ENCODE data around the gene MAPKAPK5.
"Not testable (repeated sequence)": the region's sequence is repeated elsewhere in the genome, so short reads cannot be mapped to it uniquely, and the experiment has no call there.

MAPKAPK5 gene

GRCh38 chr12:111827907-111828306 is 14.1 kb upstream of the MAPKAPK5 start:
- in situ Hi-C loops (cut with HindIII; ENCODE audit: low sequenced_read_pairs): no loop called here

- in situ Hi-C loops (cut with HindIII; ENCODE audit: low sequenced_read_pairs): no loop called here
These were observed 13.6 kb upstream of the MAPKAPK5 start for GRCh38 chr12:111828338-111828979.

GRCh38 chr12:111829635-111830034 is 12.4 kb upstream of the MAPKAPK5 start:
- in situ Hi-C loops (cut with HindIII; ENCODE audit: low sequenced_read_pairs): not testable (repeated sequence)

- in situ Hi-C loops (cut with HindIII; ENCODE audit: low sequenced_read_pairs): not testable (repeated sequence)
These were observed 7.2 kb upstream of the MAPKAPK5 start for GRCh38 chr12:111834740-111835386.

- in situ Hi-C loops (cut with HindIII; ENCODE audit: low sequenced_read_pairs): not testable (repeated sequence)
These were observed 6.4 kb upstream of the MAPKAPK5 start for GRCh38 chr12:111835531-111836181.

- in situ Hi-C loops (cut with HindIII; ENCODE audit: low sequenced_read_pairs): no loop called here
These were observed 3.7 kb upstream of the MAPKAPK5 start for GRCh38 chr12:111838353-111838752.

GRCh38 chr12:111840807-111841206 is 1.2 kb upstream of the MAPKAPK5 start:
- in situ Hi-C loops (cut with HindIII; ENCODE audit: low sequenced_read_pairs): no loop called here

- in situ Hi-C loops (cut with HindIII; ENCODE audit: low sequenced_read_pairs): no loop called here
These were observed 735 bp upstream of the MAPKAPK5 start for GRCh38 chr12:111841236-111841749.

GRCh38 chr12:111842556-111843396 is 748 bp downstream of the MAPKAPK5 start:
- in situ Hi-C loops (cut with HindIII; ENCODE audit: low sequenced_read_pairs): no loop called here

- in situ Hi-C loops (cut with HindIII; ENCODE audit: low sequenced_read_pairs): no loop called here
These were observed 4.0 kb downstream of the MAPKAPK5 start for GRCh38 chr12:111846016-111846415.

GRCh38 chr12:111850526-111850925 is 8.5 kb downstream of the MAPKAPK5 start:
- in situ Hi-C loops (cut with HindIII; ENCODE audit: low sequenced_read_pairs): no loop called here

- in situ Hi-C loops (cut with HindIII; ENCODE audit: low sequenced_read_pairs): no loop called here
These were observed 16.2 kb downstream of the MAPKAPK5 start for GRCh38 chr12:111858186-111858585.

GRCh38 chr12:111858778-111859177 is 16.8 kb downstream of the MAPKAPK5 start:
- in situ Hi-C loops (cut with HindIII; ENCODE audit: low sequenced_read_pairs): no loop called here

GRCh38 chr12:111864913-111865312 is 22.9 kb downstream of the MAPKAPK5 start:
- in situ Hi-C loops (cut with HindIII; ENCODE audit: low sequenced_read_pairs): no loop called here

GRCh38 chr12:111867531-111867930 is 25.5 kb downstream of the MAPKAPK5 start:
- in situ Hi-C loops (cut with HindIII; ENCODE audit: low sequenced_read_pairs): no loop called here

GRCh38 chr12:111868676-111869588 is 26.9 kb downstream of the MAPKAPK5 start:
- in situ Hi-C loops (cut with HindIII; ENCODE audit: low sequenced_read_pairs): no loop called here

- in situ Hi-C loops (cut with HindIII; ENCODE audit: low sequenced_read_pairs): no loop called here
These were observed 27.6 kb downstream of the MAPKAPK5 start for GRCh38 chr12:111869671-111870070.

- in situ Hi-C loops (cut with HindIII; ENCODE audit: low sequenced_read_pairs): no loop called here
These were observed 28.2 kb downstream of the MAPKAPK5 start for GRCh38 chr12:111870216-111870615.

GRCh38 chr12:111870706-111871105 is 28.7 kb downstream of the MAPKAPK5 start:
- in situ Hi-C loops (cut with HindIII; ENCODE audit: low sequenced_read_pairs): no loop called here

GRCh38 chr12:111873113-111873512 is 31.1 kb downstream of the MAPKAPK5 start:
- in situ Hi-C loops (cut with HindIII; ENCODE audit: low sequenced_read_pairs): no loop called here

Data from DLD1 (cell line).